GM19438 (cell line): ENCODE data around the gene RASGRP1.
A peak's percentile ranks its signal among the peaks of the same experiment; 100 is the strongest.

Experiments used
- ATAC-seq: cut with Tn5 transposase; IDR thresholded peaks from one replicate; pipeline ENCODE4 v1.9.1; 2021; ENCODE audit warnings: low read depth; ENCODE audit not compliant: unreplicated experiment

Gene RASGRP1

GRCh38 chr15:38509152-38509551 is 55.5 kb downstream of the RASGRP1 start:
- no peak for ATAC-seq

DNA sequence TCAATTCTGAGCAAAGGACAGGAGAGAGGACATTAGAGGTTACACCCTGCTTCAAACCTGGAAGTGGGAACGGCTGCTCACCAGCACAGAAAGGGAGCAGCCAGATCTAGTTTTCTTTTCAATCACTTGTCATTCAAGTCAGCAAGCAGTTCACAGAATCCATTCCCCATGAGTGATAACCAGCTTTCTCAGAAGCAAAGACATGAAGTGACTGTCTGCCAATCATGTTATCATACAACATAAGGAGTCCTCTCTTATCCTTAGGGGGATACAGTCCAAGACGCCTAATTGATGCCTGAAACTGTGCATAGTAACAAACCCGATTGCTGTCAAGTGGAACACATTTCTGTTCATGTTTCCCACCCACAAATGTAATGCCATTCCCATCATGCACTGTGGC is 56.0 kb downstream of the RASGRP1 start:
- no peak for ATAC-seq

DNA sequence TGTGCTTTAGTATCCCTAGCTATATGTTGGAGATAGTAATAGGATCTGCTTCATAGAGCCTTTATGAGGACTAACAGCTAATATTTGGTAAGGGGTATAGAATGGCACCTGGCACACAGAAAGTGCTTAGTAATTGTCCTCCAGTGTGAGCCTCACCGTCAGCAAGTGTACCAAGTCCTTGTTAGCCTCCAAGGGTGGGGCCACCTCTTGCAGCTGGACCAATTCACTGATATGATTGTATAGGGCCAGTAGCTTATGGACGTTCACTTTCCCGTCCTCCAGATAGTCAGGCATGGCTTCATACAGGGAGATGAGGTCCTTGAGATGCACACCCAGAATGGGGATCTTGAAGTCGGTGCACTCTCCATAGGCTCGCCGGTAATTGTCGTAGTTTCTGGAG is 57.0 kb downstream of the RASGRP1 start:
- ATAC-seq, result no peak

DNA sequence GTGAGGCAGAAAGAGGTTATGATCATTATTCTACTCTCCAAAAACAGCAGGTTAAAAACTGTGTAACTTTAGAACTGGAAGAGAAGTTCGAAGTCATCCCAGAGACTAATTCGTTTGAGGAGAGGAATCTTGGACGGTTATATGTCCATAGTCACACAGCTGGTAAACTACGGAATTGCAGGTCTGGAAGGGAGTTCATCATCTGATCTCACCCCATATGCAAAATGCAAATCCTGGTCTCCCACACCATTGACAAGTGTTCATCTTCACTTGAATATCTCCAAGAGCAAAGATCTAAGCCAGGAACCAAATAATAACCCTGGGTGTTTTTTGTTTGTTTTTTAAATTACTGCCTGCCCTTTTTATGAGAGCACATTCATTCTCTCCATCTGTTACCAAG is 57.6 kb downstream of the RASGRP1 start:
- ATAC-seq, result no peak

- ATAC-seq, result no peak
These were observed 59.7 kb downstream of the RASGRP1 start for GRCh38 chr15:38504680-38505467.

- no peak for ATAC-seq
These were observed 61.1 kb downstream of the RASGRP1 start for GRCh38 chr15:38503496-38503895.

DNA sequence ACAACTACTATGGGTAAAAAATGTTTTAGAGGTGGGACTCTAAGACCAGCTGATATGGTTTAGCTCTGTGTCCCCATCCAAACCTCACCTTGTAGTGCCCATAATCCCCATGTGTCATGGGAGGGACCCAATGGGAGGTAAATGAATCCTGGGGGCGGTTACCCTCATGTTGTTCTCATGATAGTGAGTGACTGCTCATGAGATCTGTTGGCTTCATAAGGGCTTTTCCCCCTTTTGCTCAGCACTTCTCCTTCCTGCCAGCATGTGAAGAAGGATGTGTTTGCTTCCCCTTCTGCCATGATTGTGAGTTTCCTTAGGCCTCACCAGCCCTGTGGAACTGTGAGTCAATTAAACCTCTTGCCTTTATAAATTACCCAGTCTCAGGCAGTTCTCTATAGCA is 65.0 kb downstream of the RASGRP1 start:
- ATAC-seq, result no peak

DNA sequence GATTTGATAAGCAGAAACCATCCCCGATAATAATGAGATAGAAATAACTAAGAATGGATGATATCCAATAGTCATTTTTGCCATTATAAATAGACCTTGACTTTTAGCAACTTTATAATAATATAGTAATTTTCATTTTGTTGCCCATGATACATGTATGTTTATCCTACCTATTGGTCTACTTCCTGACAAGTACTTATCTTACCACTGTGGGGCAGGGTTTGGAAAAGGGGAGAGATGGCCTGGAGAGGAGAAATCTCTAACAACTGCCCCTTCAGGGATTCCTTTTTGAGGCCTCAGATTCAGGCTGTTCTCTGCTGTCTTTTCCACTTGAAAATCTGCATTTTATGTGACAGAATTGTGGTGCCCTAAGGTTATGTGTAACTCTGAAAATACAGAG is 68.5 kb downstream of the RASGRP1 start:
- no peak for ATAC-seq

DNA sequence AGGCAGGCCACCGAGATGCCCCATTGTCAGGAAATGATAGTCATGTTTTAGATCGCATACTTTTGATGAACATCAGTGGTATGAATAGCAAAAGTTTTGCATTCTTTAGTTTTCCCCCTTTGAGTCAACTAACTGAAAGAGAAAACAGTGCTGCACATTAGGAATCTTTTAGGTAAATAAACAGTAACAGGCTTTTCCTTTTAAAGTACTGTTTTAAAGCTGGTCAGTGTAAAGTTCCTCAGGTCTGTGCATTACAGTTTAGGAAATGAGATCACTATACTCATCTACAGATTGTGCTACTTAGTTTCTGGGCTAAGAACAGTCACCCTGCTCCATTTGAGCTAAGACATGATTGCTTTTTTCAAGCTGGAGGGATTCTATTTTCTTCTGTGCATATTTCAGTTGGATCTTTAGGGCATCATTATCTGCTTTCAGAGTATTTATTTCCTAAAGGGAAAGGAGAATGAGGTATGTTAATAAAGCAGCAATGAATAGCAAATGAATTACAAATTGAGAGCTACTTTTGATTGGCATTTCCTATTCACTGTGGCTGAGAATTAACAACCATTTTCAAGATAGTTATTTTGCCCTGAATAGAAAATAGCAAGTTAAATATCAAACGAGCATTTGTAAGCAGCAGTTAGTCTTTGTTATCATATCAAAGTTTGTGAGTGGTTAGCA is 74.2 kb downstream of the RASGRP1 start:
- ATAC-seq, result no peak

DNA sequence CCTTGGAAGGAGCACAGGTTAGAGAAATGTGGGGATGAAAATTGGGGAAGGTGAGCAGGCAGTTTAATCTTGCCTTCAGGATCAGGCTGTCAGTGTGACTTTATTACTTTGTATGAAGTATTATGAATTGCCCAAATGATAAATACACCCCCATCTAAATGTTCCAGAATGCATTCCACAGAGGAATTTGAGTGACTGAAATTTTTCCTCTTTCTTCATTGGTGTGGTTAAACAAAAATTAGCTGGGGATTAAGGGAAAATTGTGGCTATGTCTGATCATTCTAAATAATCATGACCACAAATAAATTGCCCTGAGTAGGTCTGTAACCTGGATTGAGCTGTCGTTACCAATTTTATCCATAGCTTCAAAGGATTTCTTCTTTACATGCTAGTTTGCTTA is 77.2 kb downstream of the RASGRP1 start:
- no peak for ATAC-seq

GRCh38 chr15:38486936-38487335 is 77.7 kb downstream of the RASGRP1 start:
- no peak for ATAC-seq

DNA sequence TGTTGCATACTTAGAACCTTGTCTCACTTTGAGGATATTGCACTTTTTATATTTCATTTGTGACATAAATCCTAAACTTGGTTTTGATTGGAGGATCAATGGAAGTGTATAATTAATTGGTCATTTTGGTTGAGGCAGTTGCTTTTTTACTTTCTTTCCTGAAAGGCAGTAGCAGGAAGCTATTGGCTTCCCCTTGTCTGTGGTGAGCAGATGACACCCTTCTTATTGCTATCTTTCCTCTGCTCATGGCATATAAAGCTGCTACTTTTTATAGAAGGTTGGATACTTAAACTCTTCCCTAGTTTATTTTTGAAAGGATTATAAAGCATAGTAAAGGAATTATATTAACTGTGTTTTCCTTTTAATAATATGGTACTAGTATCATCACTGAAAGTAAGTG is 82.0 kb downstream of the RASGRP1 start:
- no peak for ATAC-seq

- no peak for ATAC-seq
These were observed 82.9 kb downstream of the RASGRP1 start for GRCh38 chr15:38481761-38482160.

- ATAC-seq, result no peak
These were observed 83.5 kb downstream of the RASGRP1 start for GRCh38 chr15:38481113-38481512.

GRCh38 chr15:38479756-38480155 is 84.9 kb downstream of the RASGRP1 start:
- ATAC-seq, result no peak

- ATAC-seq, result no peak
These were observed 85.3 kb downstream of the RASGRP1 start for GRCh38 chr15:38479266-38479665.

DNA sequence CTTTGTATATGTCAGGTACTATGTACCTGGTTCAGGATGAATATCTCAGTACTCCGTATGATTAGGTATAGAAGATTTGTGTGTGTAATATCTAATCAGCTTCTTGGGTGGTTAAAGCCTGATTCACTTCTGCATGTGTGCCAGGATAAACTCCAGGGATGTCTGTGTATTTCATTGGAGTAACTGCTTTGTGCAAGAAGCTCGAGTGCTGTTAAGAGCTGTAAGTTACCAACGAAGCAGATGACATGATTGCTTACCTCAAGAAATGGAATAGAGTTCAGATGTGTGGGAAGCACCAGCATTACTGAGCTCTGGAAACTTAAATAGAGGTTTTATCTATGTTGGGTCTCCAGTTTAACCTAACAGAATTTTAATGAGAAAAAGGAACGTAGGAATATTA is 87.0 kb downstream of the RASGRP1 start:
- ATAC-seq, result no peak

DNA sequence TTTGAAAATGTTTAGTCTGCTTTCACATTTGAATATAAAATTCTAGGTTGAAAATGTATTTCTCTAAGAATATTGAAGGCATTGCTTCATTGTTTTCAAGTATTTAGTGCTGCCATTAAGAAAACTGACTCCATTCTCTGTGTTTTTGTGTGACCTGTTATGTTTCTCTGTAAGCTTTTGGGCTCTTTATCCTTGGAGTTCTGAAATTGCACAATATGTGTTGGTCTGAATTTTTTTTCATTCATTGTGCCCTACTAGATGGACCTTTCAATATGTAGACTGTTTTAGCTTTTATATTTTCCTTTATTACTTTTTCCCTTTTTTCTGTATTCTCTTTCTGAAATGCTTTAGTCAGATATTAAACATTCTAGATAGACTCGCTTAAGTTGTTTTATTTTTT is 88.5 kb downstream of the RASGRP1 start:
- no peak for ATAC-seq

DNA sequence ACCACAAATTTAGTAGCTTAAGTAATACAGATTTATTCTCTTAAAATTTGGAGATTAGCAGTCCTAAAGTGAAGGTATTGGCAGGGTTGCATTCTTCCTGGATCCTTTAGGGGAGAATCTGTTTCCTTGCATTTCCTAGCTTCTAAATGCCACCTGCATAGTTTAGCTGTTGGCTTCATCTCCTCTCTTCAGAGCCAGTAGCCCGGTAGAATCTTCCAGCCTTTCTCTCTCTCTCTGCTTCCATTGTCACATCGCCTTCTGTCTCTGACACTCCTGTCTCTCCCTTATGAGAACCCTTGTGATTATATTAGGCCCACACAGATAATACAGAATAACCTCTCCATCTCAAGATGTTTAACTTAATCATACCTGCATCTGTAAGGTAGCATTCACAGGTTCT is 89.3 kb downstream of the RASGRP1 start:
- no peak for ATAC-seq

- peak; percentile 87 for ATAC-seq
These were observed 90.4 kb downstream of the RASGRP1 start for GRCh38 chr15:38474155-38474757.

DNA sequence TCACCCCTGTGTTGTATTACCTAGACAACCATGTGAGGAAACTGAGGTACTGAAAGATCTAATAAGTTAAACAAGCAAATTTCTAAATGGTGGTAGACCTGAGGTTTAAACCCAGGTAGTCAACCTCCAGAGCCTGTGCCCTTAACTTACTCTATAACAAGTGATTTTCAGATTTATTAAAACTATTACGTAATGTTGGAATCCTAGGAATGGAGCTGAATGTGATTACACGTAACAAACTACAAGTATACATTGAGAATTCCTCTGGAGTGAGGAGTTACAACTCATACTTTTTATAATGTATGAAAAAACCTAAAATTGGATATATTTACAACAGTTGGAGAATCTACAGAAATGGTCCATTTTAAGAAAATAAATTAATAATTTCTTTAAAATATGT is 92.6 kb downstream of the RASGRP1 start:
- ATAC-seq, result no peak

GRCh38 chr15:38470816-38471215 is 93.8 kb downstream of the RASGRP1 start:
- no peak for ATAC-seq
